Caki2 (cell line): ENCODE data around the gene HAO1. TPM values are rescaled to one million over a fixed set of nuclear protein-coding genes. Genes with fewer than 3 reads are reported as not detected.
"Not testable (repeated sequence)": the region's sequence is repeated elsewhere in the genome, so short reads cannot be mapped to it uniquely, and the experiment has no call there.

Experiments used
- DNase-seq: peaks from one replicate; pipeline ENCODE4 v3.0.0-alpha.2; 2015; ENCODE audit warnings: low read depth
- in situ Hi-C: cut with HindIII; loops from 2 replicates; pipeline ENCODE4 v1.10.0; 2016; ENCODE audit warnings: low sequenced_read_pairs, low pct_unique_long_range_greater_than_20kb, mixed read lengths
- total RNA-seq: library from RNA; depleted of rRNA; stranded (reverse); fragments of >200 nt; shearing (Covaris generic); gene quantifications from 2 replicates; pipeline ENCODE4 v1.2.3, GENCODE V29; 2014; ENCODE audit warnings: low replicate concordance; rRNA removed

The HAO1 gene
- total RNA-seq = not detected in 2 replicates

DNA sequence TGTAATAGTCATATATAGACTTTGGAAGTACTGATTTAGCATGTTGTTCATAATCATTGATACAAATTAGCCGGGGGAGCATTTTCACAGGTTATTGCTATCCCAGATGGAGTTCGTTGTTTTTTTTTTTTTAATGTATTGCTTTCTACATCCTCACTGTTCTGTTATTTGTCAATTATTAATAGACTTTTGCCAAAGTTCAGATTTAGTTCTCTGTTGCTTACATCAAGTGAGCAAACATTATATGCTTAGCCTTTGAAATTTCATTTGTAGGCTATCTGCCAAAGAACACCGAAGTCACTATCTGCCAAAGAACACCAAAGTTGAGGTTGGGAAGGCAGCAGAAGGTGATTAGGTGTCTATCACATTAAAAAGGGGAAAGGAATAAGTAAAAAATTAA, at the start of gene HAO1:
HAO1 (minus strand) TSS at position 118 of the 400 bp plus-strand sequence; CDS start at position 82, 36 bp downstream.
- DNase-seq = no peak
- in situ Hi-C loops = no loop called here

DNA sequence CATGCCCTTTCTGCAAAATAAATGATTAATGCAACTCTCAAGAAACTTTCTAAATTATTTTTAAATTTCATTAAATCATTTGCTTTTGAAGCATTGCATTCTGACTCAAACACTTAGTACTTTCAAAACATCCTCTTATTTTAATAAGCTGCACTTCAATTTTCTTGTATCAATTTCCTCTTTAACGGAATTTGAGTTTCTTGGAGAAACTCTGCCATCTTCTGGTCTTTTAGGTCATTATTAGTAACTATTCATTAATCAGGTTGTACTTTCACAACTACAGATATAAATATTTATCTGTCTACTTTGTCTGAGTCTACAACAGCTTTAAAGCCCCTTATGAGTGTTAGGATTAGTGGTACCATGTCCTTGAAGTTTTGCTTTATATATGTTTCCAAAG, 49.1 kb upstream of the HAO1 start:
- DNase-seq = no peak

DNA sequence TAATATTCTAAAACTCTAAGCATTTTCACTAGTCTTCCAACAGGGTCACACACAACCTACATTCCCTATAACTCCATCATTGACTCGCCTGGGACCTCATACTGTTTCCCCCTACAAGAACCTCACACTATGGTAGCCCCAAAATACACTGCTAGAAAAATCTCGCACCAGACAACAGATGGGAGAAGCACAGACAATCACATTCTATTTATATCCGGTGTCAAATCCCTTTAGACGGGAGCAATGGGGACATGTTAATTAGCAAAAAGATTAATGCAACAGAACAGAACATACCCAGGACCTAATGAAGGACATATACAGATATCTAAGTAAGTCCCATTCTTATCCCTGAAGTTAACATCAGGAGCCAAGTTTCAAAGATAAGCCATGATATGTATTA, 45.7 kb upstream of the HAO1 start:
- in situ Hi-C loops = no loop called here
- DNase-seq = no peak

More for the DNA sequence above, 49.1 kb upstream of the HAO1 start:
- in situ Hi-C loops = no loop called here

DNA sequence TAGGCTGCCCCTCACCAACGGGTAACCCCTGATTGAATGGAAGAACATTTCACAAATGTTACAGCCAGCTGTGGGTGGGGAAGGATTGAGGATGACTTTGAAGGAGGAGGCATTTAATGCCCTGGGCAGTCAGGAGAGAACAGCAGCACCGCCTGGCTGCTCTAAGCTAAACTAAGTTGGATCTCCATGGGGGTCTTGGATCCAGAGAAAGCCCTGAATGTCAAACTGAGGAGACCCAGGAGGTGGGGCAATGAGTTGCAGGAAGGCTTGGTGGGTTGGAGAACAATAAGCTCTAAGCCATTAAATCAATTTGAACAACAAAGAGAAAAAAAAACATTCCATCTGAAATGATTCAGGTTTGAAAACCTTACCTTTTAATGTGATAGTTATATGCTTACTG, 43.9 kb upstream of the HAO1 start:
- in situ Hi-C loops = no loop called here
- DNase-seq = no peak

DNA sequence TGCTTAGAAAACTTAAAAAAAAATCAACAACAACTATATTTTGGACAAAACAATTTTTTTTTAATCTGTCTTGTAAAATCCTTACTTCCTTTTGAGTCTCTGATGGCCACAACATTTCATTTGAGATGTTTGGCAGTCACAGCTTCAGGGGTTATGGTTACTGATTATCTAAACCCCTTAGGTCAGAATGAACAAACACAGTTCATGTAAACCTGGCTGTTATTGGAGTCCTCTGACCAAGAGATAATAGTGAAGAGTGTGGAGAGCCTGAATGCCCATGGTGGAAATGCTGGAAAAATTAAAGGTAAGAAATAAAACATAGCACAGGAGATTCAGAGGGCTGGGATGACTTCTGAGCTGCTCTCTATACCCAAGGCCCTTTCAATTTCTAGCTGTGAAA, 41.1 kb upstream of the HAO1 start:
- no peak for DNase-seq
- in situ Hi-C loops = no loop called here

DNA sequence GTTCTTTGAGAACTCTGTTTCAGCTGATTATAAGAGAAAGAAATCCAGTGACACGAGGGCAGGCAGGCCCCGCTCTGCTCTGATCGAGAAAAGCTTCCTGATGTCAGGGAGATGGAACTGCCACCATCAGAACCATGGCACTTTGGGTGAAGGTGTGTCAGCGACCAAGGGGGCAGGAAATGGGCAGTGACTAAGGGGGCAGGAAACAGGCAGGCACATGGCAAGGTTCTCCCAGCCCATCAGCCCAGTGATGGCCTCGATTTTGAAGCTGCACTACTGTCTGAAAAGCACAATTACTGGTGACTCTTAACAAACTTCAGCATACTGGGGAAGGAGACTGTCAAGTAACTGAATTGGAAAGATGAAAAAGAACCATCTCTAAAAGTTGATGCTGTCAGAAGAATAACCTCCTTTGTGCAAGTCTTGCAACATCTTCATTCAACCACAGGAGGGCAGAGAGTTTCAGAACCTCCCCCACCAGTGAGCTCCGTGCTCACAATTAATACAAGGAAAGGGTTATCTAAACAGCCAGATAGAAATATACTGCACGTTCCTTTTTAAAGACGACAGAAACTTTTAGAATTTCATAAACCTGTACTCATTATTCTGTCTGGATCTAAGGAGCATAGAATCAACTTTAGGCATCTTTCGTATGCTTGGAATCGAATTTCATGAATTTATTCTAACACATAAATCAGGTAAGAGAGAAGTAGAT, 40.2 kb upstream of the HAO1 start:
- in situ Hi-C loops = no loop called here
- peak; percentile 36 for DNase-seq

DNA sequence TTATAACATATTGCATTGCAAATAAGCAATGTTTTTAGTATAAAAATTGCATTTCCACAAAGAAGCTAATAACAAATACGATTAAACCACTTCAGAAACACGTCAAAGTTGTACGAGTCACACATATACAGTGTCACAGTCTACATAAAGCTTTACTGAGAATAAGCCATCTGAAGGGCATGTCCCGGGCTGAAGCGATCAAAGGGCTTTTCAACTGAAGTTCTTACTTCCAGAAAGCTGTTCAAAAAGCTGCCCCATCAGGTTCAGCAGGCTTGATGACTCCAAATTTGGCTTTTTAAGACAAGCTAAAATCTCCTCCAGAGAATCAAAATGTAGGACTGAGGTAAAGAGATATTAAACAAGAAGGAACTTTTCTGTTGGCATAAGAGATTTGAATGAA, 37.5 kb upstream of the HAO1 start:
- in situ Hi-C loops = no loop called here
- DNase-seq = no peak

DNA sequence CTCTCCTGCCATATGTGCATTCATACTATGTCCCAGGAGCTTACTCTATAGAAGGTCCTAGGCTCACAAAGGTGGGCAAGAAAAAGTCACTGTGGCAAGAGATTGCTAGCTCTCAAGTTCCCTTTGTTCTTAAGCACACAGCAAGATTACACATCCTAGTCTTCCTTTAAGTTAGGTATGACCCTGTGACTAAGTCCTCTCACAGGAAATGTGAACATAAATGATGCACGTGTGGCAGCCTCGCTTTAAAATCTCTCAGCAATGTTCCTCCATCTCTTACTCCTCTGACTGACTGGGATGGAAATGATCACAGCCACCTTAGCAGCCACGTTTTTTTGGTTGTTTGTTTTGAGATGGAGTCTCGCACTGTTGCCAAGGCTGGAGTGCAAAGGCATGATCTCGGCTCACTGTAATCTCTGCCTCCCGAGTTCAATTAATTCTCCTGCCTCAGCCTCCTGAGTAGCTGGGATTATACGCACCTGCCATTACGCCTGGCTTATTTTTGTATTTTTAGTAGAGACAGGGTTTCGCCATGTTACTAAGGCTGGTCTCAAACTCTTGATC, 35.7 kb upstream of the HAO1 start:
- in situ Hi-C loops = no loop called here
- no peak for DNase-seq

DNA sequence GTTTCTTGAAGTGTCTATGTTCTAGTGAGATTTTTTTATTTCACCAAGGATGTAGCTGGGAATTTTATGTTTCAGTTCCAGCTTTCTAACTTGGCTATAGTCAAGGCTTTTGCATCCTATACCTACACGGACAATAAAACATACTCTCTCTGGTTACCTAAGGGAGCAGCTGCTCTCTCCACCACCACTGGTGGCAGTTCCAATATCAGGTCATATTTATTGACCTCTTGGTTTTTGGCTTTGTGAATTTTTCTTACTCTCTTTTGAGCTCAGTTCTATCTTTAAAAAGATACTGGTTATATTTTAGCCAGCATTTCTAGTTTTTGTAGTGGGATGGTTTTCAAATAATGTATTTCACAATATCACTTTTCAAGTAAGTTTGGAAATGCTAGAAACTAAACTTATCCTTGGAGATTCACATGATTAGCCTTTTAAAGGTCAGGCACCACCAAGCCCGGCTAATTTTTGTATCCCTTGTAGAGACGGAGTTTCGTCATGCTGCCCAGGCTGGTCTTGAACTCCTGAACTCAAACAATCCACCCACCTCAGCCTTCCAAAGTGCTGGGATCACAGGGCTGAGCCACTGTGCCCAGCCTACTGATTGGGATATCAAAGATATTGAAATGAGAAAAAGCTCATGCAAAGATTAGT, 34.7 kb upstream of the HAO1 start:
- no peak for DNase-seq
- in situ Hi-C loops = no loop called here

DNA sequence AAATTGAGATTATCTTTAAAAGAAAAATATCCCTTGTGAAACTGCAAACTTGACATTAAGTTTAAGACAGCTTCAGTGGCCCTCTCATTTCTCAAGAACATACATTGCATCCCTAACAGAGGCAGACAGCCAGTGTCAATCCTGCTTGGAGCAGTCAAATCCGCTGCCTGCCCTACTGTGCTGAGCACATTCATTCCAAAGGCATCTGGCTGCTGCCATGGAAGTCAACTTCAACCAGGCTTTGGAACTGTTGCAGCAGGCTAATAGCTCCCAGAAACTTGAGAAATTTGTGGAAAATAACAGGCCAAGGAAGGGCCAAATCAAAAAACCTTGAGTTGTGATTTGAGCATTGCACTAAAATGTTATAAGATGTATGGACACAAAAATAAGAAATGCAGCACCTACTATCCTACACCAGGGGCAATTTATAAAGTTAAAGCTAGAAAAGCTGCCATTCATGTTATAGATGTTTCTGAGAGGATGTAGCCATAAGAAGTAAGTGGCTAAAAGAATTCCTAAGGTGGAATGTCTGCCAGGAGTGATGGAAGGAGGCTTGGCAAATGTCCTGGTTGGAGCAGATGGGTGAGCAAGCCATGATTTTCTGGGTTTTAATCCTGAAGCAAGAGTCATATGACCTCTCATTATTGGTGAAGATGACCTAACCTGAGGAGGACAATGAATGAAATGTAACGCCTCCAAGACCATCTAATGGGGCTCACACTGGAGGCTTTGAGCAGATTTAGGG, 31.4 kb upstream of the HAO1 start:
- in situ Hi-C loops = no loop called here
- no peak for DNase-seq

DNA sequence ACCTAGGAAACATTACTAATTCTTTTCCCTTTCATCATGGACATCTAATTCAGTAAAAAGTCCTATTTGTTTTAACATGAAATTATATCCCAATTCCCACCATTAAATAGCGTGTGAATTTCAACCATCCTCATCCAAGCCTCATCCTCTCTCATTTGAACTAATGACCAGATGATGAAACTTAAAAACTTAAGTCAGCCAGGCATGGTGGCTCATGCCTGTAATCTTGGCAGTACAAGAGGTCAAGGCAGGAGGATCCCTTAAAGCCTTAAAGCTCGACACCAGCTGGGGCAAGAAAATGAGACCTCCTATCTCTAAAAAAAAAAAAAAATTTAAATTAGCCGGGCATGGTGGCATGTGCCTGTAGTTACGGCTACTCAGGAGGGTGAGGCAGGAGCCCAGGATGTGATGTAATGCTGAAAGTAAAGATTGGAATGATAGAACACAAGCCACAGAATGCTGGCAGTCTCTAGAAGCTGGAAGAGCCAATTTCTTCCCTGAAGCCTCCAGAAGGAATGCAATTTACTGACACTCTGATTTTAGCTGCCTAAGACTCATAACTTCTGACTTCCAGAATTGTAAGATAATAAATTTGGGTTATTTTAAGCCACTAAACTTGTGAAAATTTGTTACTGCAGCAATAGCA, 27.1 kb upstream of the HAO1 start:
- no peak for DNase-seq
- in situ Hi-C loops = no loop called here

DNA sequence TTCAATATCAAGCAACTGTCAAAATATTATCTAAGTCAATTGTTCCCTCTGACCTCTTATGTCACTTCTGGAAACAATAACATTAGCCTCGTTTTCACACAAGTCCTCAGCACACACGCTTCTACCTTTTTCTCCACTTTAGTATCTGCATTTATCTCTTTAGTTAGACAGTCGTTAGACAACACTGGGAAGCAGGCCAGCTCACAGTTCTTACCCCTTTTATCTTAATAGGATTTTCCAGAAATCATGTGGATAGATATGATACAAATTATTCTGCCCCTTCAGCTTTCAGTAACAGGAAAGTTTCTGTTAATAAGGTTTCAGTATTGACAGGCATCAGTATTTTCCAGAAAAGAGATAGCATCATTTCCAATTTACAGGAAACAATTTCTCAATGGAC, 25.9 kb upstream of the HAO1 start:
- in situ Hi-C loops = no loop called here
- no peak for DNase-seq

DNA sequence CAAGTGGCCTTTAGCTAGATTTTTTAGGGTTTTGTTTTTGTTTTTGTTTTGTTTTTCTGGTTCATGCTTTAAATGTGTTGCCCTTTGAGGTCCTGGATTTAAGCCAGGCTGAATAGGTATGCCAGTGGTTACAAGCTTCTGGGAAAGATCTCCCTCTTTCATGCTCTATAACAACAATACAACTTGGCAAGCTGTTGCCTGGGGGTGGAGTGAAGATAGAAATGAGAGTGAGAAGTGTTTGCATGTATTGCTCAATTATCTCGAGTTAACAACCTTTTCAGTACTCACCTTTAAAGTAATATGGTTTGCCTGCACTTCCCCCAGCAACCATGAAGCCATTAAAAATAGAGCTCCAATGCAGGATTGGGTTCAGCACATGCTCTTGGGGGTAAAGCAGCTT, 19.2 kb upstream of the HAO1 start:
- in situ Hi-C loops = no loop called here
- DNase-seq = no peak

DNA sequence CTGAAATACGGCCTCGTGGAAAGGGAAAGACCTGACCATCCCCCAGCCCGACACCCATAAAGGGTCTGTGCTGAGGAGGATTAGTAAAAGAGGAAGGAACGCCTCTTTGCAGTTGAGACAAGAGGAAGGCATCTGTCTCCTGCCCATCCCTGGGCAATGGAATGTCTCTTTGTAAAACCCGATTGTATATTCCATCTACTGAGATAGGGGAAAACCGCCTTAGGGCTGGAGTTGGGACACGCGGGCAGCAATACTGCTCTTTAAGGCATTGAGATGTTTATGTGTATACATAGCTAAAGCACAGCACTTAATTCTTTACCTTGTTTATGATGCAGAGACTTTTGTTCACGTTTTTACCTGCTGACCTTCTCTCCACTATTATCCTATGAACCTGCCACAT, 16.3 kb upstream of the HAO1 start:
- DNase-seq, in situ Hi-C loops: not testable (repeated sequence)

DNA sequence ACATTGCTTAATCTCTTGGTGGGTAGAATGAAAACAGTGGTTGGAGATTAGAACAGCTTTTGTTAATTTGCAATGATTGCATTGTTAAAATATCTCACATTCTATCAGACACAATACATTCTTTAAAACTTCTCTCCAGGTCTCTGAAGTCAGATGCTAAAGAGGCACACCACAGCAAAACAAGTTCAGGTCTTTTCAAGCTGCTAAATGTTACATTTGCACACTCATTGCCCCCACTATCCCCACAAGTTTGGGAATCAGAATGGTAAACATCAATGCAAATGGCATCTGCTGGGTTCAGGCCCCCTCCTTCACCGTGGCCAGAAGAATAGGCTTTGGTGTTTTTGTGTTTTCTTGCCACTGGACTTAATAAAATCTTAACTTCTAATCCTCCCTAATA, 10.1 kb upstream of the HAO1 start:
- in situ Hi-C loops = no loop called here
- DNase-seq = no peak

DNA sequence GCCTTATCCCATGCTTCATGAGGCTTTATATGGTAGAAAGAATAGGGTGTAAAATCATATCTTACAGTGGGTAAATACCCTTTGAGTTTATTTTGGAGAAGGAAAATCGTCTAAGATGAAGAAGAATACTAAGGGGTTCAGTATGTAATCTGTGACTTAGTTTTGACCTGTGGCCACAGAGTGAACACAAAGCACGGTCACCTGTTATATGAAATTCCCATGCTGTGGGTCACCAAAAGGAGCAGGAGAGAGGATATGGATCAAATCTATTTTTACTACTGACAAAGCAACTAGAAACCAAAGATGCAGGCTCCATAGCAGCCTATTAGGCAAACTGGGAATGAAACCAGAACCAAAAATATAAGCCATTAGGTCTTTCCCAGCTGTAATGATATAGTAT, 3.6 kb upstream of the HAO1 start:
- in situ Hi-C loops = no loop called here
- DNase-seq = no peak

DNA sequence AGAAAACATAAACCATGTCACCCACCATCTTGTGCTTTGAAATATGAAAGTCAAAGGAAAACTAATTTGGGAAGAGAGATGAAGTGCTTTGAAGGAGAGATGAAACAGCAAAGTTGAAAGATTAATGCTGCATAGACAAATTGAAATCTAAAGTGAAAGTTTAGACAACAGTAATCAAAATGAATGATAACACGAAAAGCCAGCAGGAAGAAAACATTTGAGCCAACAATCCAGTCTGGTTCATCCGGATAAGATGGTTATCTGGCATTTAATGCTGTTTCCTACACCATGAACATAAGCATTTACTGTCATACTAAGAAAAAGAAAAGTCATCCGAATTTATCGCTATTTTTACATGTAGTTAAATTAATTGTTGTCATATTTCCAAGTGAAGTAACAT, 595 bp downstream of the HAO1 start:
- in situ Hi-C loops = no loop called here
- no peak for DNase-seq

DNA sequence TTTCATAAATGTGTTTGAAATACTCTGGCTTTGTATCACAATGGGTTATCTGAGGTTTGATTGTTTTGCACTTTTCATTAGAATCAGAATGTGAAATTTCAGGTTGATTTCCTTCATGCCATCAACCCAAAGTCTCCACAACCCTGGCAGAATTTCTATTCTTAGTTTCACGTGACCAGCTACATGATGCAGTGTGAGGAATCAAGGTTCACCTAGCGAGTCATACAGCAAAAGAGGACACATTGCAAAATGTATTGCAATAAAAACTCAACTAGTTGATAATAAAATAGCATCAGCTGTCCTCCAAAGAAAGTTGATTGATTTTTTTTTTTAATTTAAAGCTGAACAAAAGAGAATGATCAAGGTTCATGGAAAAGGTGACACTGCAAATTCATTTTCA, 2.2 kb downstream of the HAO1 start:
- DNase-seq = no peak
- in situ Hi-C loops = no loop called here

DNA sequence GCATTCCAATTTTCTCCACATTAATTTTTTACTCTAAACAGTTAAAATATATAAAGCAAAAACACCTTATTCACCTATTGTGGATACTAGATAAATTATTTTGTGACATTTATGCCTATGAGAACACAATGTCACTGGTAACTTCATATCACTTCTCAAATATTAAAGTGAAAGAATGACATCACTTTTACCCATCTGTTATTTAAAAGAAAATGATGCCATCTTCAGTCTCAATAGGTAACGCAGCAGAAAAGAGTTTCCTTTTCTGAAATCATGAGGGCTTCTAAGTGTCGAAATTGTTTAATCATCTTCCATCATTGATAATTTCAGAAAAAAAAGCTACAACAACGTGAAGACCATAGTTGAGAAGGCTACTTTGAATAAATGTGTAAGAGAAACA, 2.9 kb downstream of the HAO1 start:
- DNase-seq = no peak
- in situ Hi-C loops = no loop called here
